Activated effector memory CD4-positive, alpha-beta T cell treated with anti-CD3 and anti-CD28 coated beads, Interleukin-2, amount 50 U/mL, for 16 hours (primary cell): ENCODE results near the gene PINLYP.

ENCODE experiments used
- DNase-seq: peaks from one replicate; pipeline ENCODE4 v3.0.0-alpha.2; 2020

The PINLYP gene

DNA sequence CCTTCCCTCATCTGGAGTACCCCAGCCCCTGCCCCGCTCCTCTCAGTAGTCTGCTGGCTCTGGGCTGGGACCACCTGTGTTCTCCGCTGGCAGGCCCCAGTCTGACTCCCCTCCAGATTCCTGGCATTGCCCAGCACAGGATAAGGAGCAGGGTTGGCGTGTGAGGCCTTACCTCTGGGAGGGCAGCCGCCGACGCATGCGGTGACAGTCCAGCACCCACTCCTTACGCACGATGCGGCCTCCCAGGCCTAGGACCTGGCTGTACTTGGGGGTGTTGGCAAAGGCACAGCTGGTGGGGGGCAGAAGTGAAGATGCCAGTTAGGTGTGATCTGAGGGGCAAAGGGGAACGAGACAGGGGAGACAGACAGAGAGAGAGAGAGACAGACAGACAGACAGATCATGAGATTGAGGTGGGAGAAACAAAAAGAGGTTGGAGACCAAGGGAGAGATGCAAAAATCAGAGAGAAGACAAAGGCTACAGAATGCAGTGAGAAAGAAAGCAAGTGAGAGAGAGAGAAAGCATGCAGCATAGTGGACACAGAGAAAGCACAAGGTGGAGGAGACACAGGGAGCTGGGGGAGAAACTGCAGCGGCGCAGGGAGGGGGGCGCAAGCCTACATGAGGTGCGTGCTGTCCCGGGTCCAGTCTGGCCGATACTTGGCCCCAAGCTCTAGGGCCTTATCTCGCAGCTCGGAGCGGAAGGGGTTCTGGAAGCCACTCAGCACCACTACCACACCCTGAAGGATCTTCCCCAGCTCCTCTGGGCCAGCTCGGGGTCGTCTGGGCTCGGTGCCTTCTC lies 24.0 kb upstream of the PINLYP start:
- DNase-seq, result no peak

DNA sequence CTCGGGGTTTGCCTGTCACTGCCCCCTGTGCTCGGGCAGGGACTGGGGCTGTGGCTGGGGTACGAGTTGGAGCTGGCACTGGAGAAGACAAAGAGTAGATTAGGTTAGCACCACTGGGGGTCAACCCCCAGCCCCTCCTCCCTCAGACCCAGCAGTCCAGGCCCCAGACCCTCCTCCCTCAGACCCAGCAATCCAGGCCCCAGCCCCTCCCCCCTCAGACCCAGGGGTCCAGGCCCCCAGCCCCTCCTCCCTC lies 23.5 kb upstream of the PINLYP start:
- no peak for DNase-seq

DNA sequence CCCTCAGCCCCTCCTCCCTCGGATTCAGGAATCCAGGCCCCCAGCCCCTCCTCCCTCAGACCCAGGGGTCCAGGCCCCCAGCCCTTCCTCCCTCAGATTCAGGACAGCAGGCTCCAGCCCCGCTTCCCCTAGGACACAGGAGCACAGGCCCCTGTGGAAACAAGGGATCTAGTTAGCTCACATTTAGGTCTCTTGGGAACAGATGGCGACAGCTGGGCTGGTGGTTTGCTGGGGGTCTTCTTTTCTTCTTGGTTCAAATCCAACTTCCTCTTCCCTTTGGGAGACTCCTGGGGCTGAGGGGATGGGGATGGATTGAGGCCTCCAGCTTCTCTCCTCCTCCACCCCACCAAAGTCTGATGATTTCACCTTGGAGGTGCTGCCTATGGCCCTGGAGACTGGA lies 23.0 kb upstream of the PINLYP start:
- no peak for DNase-seq

DNA sequence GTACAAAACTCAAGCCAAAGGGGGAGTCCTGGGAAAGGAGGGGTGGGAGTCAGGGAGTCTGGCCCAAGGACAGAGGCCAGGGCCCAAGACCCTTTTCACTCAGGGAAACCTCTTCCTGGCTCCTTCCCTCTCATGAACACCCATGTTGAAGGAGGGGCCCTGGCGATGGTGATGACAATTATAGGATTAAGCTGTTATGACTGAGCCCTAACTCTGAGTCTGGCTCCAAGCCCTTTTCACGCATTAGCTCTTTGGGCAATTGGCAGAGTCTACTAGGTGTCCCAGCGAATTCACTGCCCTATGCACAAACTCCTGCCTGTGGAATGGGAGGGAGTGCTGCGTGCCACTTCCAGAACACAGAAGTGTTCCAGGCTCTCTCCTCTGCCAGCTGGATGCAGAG lies 21.9 kb upstream of the PINLYP start:
- no peak for DNase-seq

DNA sequence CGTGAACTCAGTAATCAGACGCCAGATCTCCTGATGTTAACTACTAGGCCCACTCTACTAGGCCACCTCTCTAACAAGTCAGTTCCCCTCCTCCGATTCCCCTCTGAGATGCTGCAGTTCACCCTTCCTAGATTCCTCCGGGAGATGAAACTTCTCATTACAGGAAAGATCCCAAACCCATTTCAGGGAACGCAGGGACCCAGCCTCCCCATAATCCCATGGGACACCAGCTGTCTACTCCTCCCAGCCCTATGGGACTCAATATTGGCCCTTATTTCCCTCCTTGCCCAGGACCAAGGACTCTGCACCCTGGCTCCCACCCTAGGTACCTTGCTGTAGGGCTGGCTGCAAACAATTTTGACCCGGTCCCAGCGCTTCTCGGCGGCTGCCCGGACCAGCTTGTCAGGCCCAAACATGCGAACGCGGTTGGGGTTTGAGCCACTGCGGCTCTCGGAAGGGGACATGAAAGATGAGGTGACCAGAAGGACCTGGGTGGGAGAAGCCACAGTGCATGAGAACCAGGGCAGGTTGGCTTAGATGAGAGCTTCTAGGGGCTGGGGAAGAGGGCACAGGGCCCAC lies 21.2 kb upstream of the PINLYP start:
- no peak for DNase-seq

DNA sequence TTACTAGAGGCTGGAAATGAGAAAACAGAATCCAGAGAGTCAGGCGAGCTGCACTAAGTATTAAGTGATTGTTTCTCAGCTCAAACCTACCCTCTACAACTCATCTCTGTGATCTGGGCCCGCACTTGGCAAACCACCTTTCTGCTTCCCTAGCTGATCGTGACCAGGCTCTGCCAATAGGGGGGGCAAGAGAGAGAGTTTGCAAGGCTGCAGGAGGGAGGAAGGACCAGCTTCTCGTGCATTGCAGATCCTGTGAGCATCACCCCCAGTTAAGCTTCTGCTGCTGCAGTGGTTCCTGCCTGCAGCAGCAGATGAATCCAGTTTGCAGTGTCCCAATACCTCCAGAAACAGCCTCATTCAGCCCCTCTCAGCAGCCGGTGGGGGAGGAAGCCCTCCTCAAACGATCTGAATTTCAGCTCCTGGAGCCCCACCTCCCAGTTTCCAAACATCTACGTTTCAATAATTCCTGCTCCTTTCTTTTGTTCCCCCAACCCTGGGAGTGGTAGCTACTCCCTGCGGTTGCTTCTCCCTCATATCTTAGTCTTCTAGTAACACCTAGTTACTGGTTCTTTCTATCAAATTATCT lies 20.3 kb upstream of the PINLYP start:
- DNase-seq, result peak; percentile 92

DNA sequence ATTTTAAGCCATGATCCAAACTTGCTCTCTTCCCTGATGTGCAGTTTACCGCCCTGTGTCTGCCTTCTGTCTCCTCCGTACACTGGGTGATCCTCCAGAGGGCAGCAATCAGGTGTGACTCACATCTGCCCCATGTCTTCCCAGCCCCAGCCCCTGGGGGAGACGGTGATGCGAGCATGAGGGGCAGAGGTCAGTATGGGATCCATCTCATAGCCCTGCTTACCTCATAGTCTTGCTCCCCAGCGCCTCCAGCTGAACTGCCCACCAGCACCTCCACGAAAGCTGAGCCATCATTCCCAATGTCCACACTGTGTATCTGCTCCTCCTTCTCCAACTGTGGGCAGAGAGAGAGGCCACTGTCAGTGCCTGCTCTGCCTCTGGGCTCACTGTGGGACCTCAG lies 14.9 kb upstream of the PINLYP start:
- no peak for DNase-seq

DNA sequence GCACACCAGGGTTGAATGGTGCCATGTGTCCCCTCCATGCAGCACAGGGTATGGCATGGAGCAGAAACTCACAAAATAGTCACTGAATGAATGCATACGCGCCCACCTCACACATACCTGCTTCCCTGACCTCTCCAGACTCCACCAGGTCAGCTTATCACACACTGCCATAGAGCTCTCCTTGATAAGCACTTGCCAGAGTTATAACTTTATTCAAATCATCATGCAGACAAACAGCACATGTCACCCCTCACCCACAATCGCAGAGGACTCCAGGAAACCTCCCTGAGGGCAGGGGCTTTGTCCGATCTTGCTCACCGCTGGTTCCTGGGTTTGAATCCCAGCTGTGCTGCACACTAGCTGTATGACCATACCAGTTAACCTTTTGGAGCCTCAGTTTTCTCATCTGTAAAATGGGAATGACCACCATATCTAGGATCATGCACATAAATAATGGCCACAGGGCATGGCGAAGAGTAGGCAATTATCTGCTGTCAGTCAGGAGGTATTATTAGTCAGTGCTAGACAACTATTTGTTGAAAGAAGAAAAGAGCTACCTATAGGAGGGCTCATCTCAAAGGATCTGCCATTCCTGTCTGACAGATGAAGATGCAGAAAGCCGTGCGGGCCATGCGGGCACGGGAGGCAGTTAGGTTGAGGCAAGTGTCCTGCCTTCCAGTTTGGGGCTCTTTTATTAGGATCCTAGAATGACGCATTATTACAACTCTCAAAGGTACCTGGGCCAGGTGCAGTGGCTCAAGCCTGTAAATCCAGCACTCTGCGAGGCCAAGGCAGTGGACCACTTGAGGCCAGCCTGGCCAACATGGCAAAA lies 14.2 kb upstream of the PINLYP start:
- DNase-seq, result no peak

DNA sequence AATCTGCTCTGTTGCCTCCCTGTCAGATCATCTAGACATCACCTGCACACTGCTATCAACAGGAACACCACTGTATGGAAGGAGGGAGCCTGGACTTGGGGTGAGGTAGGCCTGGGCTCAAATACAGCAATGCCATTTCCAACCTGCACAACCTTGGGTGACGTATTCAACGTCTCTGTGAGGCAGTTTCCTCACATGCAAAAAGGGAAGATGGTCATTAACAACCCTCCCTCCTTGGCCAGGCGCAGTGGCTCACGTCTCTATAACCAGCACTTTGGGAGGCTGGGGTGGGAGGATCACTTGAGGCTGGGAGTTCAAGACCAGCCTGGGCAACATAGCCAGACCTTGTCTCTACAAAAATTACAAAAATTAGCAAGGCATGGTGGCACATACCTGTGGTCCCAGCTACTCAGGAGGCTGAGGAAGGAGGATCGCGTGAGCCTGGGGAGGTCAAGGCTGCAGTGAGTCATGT lies 13.3 kb upstream of the PINLYP start:
- DNase-seq, result no peak

DNA sequence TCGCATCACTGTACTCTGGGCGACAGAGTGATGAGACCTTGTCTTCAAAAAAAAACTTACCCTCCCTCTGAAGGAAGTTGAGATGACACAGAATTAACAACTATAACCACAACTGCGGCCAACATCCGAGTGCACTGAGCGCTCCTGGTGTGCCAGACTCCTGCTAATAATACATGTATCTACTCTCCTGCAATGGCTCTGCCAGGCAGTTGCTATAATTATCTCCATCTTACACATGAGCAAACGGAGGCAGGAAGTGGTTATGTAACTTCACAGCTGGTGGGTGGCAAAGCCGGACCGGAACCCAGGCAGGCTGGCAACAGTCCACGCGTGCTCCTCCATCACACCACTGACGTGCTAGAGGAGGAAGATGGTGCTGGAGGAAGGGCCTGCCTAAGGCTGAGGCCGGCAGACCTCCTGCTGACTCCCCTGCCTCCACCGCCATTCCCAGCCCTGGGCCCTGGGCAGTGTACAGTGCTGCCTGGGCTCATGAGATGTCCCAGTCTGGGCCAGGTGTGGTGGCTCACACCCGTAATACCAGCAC lies 12.8 kb upstream of the PINLYP start:
- DNase-seq, result peak; percentile 87

DNA sequence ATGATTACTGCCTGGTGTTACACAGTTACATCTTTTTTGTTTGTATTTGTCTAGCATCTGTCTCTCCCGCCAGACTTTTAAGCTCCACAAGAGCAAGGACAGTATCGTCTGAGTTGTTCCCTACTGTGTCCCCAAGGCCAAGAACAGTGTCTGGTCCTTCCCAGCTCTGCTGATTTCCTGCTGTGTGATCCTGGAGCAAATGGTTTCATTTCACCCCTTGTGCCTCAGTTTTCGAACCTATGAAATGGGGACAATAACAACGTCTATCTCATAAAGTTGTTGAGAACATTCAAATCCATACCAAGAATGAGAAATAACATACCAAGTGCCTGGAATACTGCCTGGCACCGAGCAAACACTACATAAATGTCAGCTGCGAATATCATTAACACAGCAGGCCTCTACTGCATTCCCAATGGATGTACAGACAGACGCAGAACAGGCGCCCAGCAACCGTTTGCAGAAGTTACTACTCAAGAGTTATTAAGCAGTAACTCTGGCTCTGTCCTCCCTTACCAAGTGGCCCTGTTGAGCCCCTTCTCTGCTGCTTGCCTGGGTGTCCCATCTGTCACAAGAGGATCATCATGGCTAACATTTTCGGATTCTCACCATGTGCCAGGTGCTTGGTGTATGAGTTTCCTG lies 11.7 kb upstream of the PINLYP start:
- no peak for DNase-seq

DNA sequence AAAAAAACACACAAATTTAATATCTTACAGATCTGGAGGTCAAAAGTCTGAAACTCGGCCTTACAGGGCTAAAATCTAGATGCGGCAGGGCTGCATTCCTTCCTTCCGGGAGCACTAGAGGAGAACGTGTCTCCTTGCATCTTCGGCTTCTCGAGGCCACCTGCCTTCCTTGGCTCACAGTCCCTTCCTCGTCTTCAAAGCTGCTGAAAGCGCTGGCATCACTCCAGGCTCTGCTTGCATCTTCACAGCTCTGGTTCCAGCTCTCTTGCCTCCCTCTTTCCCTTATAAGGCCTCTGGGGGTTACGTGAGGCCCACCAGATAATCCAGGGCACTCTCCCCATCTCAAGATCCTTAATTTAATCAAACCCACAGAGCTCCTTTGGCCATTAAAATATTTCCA lies 10.8 kb upstream of the PINLYP start:
- DNase-seq, result no peak

DNA sequence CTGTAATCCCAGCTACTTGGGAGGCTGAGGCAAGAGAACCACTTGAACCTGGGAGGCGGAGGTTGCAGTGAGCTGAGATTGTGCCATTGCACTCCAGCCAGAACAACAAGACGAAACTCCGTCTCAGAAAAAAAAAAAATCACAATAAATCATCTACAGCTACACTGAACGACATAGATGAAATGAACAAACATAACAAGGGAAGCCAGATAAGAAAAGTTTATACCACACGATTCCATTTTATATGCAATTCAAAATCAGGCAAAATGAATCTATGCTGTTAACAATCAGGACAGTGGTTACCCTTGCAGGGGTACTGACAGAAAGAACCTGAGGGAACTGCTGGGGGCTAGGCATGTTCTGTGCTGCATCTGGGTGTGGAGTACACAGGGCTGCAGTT lies 5.9 kb upstream of the PINLYP start:
- no peak for DNase-seq

DNA sequence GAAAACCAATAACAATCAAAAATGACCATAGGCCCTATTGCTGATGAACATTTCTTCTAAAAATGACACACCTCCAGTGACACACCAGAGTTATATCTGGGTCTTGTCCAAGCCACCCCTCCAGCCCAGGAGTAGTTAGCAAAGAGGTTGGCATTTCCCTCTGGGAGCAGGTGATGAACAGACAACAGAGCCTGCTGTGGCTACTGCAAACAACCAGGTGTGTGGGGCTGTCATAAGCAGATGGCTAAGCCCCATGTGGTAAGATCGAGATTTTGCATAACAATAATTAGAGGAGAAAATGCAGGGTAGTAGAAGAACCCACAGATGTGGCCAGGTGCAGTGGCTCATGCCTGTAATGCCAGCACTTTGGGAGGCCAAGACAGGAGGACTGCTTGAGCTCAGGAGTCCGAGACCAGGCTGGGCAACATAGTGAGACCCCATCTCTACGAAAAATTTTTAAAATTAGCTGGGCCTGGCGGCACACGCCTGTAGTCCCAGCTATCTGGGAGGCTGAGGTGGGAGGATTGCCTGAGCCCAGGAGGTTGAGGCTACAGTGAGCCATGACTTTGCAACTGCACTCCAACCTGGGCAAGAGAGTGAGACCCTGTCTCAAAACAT lies 5.3 kb upstream of the PINLYP start:
- no peak for DNase-seq

DNA sequence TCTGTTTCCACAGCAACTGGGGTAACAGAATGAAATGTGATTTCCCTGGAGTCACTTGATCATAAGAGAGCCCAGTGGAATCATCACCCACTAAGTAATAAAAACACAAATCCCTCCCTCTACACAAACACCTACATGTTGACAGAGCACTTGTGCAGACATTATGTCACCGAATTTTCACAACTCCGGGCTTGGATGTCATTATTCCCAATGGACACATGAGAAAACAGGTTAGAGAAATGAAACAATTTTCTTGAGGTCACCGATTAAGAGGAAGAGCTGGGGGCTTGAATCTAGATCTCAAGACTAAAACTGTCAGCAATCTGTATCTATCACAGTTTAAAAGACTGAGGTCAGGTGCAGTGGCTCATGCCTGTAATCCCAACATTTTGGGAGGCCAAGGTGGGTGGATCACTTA lies 3.4 kb upstream of the PINLYP start:
- DNase-seq, result no peak

DNA sequence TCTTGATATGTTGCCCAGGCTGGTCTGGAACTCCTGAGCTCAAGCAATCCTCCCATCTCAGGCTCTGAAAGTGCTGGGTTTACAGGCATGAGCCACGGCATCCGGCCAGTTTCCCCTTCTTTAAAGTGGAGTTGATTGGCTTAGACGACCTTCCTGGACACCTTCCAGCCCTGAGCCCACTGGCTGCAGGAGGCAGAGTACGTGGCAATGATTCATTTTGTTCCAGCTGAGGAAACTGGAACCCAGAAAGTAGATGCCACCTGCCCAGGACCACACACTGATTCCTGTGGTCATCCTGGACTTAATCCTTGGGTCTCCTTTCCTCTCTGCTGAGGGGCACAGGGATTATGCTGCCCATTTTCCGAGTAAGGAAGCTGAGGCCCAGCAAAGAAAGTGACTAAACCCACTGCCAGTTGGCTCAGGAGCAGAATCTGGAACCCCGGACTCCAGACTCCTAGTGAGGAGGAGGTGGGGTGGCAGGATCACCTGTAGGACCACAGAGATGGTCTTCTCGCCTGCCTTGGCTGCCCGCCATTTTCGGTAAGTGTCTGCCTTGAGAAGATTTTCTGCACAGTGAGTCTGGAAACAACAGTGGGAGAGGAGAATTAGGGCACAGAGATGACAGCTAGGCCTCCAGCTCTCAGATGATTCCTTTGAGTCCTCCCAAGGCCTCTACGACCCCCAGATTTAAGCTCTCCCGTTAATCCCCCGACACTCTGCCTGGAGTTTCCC lies 1.0 kb upstream of the PINLYP start:
- no peak for DNase-seq

DNA sequence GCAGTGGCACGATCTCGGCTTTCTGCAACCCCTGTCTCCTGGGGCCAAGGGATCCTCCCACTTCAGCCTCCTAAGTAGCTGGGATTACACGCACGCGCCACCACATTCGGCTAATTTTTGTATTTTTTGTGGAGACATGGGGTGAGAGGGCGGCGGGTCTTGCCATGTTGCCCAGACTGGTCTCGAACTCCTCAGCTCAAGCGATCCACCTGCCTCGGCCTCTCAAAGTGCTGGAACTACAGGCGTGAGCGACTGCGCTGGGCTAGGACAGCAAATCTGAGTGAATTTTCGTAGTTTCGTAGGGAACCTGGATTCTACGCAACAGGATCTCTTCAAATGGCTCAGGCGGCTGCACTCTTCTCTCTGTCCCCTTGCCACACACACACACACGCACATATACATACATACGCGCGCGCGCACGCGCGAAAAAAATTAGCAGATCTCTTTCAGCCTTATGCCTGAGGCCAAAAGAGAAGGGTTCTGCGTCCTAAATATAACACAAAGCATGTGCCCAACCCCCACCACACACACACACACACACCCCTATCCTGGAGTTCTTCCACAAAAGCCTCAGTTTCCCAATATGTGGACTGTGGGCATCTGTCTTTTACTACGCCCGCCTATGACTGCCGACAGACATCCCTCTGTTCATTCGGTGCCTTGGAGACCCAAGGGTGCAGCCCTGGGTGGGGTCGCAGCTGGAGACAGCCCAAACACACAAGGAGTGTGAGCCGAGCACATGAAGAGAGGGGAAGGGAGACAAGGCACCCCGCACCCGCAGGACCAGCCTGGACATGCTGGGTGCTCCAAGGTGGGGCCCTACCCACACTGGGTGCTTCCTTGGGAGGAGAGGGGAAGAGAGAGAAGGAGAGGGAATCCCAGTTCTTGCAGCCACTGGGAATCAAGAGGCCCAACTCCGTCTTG lies 616 bp downstream of the PINLYP start:
- DNase-seq, result no peak

DNA sequence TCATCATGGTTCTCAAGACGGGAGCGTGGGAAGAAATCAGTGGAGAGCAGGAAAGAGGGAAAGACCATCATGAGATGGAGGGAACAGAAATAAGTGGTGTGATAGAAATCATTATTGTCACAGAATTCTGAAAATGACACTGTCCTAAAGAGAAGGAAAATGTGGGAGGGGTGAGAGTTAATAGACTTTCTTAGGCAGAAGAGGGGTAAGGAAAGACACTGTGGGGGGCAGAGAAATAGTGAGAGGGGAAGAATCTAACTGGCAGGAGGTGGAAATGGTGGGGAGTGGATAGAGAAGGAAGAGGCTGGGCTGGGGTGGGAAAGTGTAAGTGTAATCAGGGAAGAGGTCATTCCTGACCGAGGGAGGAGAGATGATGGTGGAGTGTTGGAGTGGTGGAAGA lies 3.2 kb downstream of the PINLYP start:
- DNase-seq, result no peak

DNA sequence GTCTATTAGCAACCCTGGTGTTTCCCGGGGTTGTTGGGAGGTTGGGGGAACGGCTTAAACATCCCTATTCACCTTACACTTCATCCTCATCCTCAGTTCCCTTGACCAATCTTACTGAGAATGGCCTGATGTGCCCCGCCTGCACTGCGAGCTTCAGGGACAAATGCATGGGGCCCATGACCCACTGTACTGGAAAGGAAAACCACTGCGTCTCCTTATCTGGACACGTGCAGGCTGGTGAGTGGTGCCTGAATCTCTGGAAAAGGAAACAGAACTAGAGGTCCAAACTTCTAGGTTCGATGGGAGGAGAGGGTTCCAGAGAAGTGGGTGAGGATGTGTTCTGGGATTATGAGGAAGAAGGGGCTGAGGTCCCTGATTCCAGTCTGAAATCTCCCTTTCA lies 5.9 kb downstream of the PINLYP start:
- no peak for DNase-seq

DNA sequence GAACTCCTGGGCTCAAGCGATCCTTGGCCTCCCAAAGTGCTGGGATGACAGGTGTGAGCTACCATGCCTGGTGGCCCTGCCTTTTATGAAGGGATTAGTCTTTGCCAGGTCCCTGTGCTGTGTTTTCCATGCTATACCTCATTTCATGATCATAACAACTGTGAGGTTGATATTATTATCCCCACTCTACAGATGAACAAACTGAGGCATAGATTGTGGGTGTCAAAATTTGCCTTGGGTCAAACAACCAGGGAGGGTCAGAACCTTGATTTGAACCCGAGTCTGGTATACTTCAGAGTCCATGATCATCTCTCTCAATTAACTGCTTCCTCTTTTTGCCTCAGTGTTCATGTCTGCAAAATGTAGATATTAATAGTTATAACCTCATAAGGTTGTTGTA lies 6.9 kb downstream of the PINLYP start:
- no peak for DNase-seq

DNA sequence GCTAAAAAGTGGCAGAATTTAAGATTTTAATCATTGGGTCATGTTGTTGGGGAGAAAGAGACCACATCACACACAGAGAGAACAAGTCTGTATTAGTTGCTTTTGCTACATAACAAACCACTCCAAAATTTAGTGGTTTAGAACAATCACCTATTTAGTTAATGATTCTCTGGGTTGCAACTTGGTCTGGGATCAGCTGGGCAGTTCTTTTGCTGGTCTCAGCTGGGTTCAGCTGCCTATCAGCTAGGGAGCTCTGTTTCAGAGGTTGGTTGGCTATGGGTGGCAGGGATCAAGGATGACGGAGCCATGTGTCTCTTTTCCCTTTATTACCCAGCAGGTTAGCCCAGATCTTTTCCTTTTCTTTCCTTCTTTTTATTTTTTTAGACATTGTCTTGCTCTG lies 8.9 kb downstream of the PINLYP start:
- no peak for DNase-seq
